CD4-positive, alpha-beta T cell (primary cell): ENCODE results near the gene CPED1. TPM values are rescaled to one million over a fixed set of nuclear protein-coding genes. Genes with fewer than 3 reads are reported as not detected.

Experiments
- ATAC-seq: fragments of 200-7000 bp; cut with Tn5 transposase; one replicate; pipeline ENCODE4 v1.10.0; 2022; ENCODE audit warnings: mild to moderate bottlenecking; ENCODE audit not compliant: poor library complexity
- CTCF ChIA-PET: fragments of 350-600 bp; sonication (Branson Sonifier 250); formaldehyde crosslinking; loops from one replicate; lab custom pipeline; 2021; ENCODE audit warnings: antibody characterized with exemption, inconsistent platforms; lab: Charles Lee
- POLR2A ChIA-PET: fragments of 350-600 bp; sonication (Branson Sonifier 250); formaldehyde crosslinking; loops from one replicate; lab custom pipeline; 2021; ENCODE audit warnings: antibody characterized with exemption, inconsistent platforms; lab: Charles Lee
- DNase-seq, 14 experiments: peaks; one replicate each; pipeline ENCODE4 v3.0.0-alpha.2; 2013 to 2020; ENCODE audit warnings: mixed read lengths in 2 of 14
- H3K27ac ChIP-seq, 2 donors: one replicate each; pipeline versions ENCODE4 v1.5.1 to v1.7.0; 2013; ENCODE audit warnings: low read length in 2 of 2, low read depth in 1 of 2, mild to moderate bottlenecking in 1 of 2
- H3K27me3 ChIP-seq, 2 experiments: 1 replicate in 1 of 2; 2 replicates in 1 of 2; pipeline versions ENCODE4 v1.6.1 to v1.7.0; 2013; ENCODE audit warnings: low read length in 2 of 2, control low read depth in 1 of 2, mild to moderate bottlenecking in 1 of 2, moderate library complexity in 1 of 2; ENCODE audit not compliant: insufficient read depth in 2 of 2, control insufficient read depth in 1 of 2
- H3K36me3 ChIP-seq: one replicate; pipeline ENCODE4 v1.6.1; 2013; ENCODE audit warnings: low read length, control low read depth; ENCODE audit not compliant: insufficient read depth
- H3K4me1 ChIP-seq: one replicate; pipeline ENCODE4 v1.6.1; 2013; ENCODE audit warnings: low read length, control low read depth; ENCODE audit not compliant: insufficient read depth
- H3K4me3 ChIP-seq: one replicate; pipeline ENCODE4 v1.5.1; 2013; ENCODE audit warnings: mild to moderate bottlenecking, low read length, moderate library complexity
- H3K9me3 ChIP-seq, 2 experiments: 1 replicate in 1 of 2; 2 replicates in 1 of 2; pipeline versions ENCODE4 v1.6.1 to v1.7.0; 2013; ENCODE audit warnings: low read length in 2 of 2, mild to moderate bottlenecking in 2 of 2, control low read depth in 1 of 2, moderate library complexity in 1 of 2; ENCODE audit not compliant: control insufficient read depth in 1 of 2, insufficient read depth in 1 of 2
- H3K27ac Mint-ChIP-seq: one replicate; pipeline ENCODE4 v1.8.0; 2020; ENCODE audit warnings: mixed read lengths
- H3K27me3 Mint-ChIP-seq: one replicate; pipeline ENCODE4 v1.8.0; 2021; ENCODE audit warnings: mixed read lengths
- H3K36me3 Mint-ChIP-seq: one replicate; pipeline ENCODE4 v1.8.0; 2021; ENCODE audit warnings: low read depth, mixed read lengths
- H3K4me1 Mint-ChIP-seq: one replicate; pipeline ENCODE4 v1.8.0; 2021; ENCODE audit warnings: low read depth, mixed read lengths
- H3K4me3 Mint-ChIP-seq: one replicate; pipeline ENCODE4 v1.8.0; 2020; ENCODE audit warnings: mild to moderate bottlenecking, mixed read lengths
- H3K9me3 Mint-ChIP-seq: one replicate; pipeline ENCODE4 v1.8.0; 2020; ENCODE audit warnings: mixed read lengths
- CTCF ChIP-seq: fragments of 200-600 bp; IDR thresholded peaks from one replicate; pipeline ENCODE4 v1.8.0; 2022; ENCODE audit warnings: antibody characterized with exemption, mild to moderate bottlenecking
- intact Hi-C, 2 experiments: fragments of 100-400 bp; cut with DNase I in 1 of 2; cut with micrococcal nuclease in 1 of 2; formaldehyde crosslinking; loops; one replicate each; pipeline versions ENCODE4 v1.15.1 to v1.9.0; 2023 to 2025; cut with DNase I, micrococcal nuclease
- total RNA-seq, 174 experiments: library from RNA in 2 of 174; stranded (reverse) in 2 of 174; gene quantifications; one replicate each; pipeline ENCODE4 v1.2.3 and lab custom pipeline; 2021 to 2026

Gene CPED1
- total RNA-seq, 2 experiments from 2014 or later, result 0.08 to 0.19 TPM

GRCh38 chr7:120947980-120948379, 40.5 kb upstream of the CPED1 start:
- POLR2A ChIA-PET, result no interaction called here
- TF ChIP-seq CTCF, result no peak
- H3K9me3 Mint-ChIP-seq, result no peaks in the 10 kb centered on the region
- H3K36me3 Mint-ChIP-seq, result peaks cover 22% of the 10 kb centered on the region
- peak overlapping the region; percentile 67 for H3K4me3 Mint-ChIP-seq
- ATAC-seq (no peak), DNase-seq (no peak)
- peaks cover 28% of the 10 kb centered on the region for H3K4me1 Mint-ChIP-seq
- Histone ChIP-seq H3K27ac (no peak overlapping the region), H3K9me3 (no peaks in the 10 kb centered on the region), H3K4me3 (no peak overlapping the region), H3K27me3 (peaks cover 0 to 3% of the 10 kb centered on the region in 2 experiments), H3K4me1 (peaks cover 5% of the 10 kb centered on the region), H3K36me3 (no peaks in the 10 kb centered on the region)
- intact Hi-C loops, result loop anchor here in 1 of 2 experiments (5.0 kb wide), 1 partner anchor 156 kb away; no protein-coding TSS in a partner anchor
- H3K27me3 Mint-ChIP-seq, result peaks cover 14% of the 10 kb centered on the region
- H3K27ac Mint-ChIP-seq, result no peak overlapping the region
- CTCF ChIA-PET, result interaction anchor here (1.2 kb wide), 2 partner anchors 40 to 448 kb away, joined by 3 read pairs; partner anchors contain the start of gene FAM3C

DNA sequence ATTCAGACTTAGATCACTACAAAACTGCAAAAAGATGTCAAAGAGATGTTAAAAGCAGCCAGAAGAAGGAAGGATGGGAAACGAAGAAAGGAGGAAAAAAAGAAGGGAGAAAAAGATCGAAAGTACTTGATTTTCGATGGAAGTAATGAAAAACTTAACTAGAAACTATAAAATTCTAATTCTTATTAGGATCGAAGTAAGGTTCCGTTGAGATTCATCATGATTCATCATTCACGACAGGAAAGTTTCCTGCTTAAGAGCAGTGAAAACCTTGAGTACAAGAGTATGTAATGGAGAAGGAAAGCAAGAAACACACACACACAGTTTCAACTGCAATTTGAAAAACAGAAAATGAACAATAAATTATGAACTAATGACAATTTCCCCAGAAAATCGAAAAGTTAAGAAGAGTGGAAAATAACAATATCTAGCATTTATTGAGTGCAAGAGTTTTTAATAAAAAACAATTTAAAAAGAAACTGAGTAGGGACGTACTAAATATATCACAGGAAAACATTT, 39.1 kb upstream of the CPED1 start:
- Histone ChIP-seq H3K27ac (no peak overlapping the region), H3K27me3 (peaks cover 0 to 3% of the 10 kb centered on the region in 2 experiments), H3K4me3 (peak overlapping the region; percentile 71), H3K4me1 (peaks cover 5% of the 10 kb centered on the region), H3K9me3 (no peaks in the 10 kb centered on the region), H3K36me3 (peaks cover 13% of the 10 kb centered on the region)
- POLR2A ChIA-PET, result no interaction called here
- Mint-ChIP-seq H3K27me3 (peaks cover 14% of the 10 kb centered on the region), H3K9me3 (no peaks in the 10 kb centered on the region), H3K36me3 (peaks cover 36% of the 10 kb centered on the region), H3K27ac (peak overlapping the region; percentile 96), H3K4me3 (peak overlapping the region; percentile 98), H3K4me1 (peaks cover 28% of the 10 kb centered on the region)
- CTCF ChIA-PET, result no interaction called here
- TF ChIP-seq CTCF, result no peak
- DNase-seq (peak in 1 of 14 experiments; percentile 14), ATAC-seq (no peak)
- intact Hi-C loops, result loop anchor here in 1 of 2 experiments (5.0 kb wide), 1 partner anchor 157 kb away; no protein-coding TSS in a partner anchor

DNA sequence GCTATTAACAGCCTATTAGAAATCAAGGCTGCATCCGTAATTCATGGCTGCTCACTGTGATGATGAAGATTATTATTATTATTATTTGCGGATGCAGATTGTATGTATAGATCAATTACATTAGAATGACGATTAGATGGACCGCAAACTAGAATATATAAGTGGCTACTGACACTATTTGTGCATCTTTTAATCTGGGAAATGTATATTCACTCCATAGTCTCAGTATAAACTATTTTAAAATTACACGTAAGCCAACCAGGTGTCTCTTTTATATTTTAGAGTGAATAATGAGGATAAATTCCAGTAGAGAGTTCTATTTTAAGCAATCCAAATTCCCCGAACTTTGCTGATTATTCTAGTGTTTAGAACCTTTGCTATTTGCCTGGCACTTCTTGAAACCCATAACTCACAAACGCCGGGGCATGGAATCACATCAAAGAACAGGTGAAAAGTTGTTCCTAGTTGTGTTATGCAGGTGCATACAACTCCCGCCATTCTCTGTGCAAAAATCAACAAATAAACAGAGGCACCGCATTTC, 38.4 kb upstream of the CPED1 start:
- no peaks in the 10 kb centered on the region for H3K9me3 ChIP-seq
- Mint-ChIP-seq H3K9me3 (no peaks in the 10 kb centered on the region), H3K27ac (peak overlapping the region; percentile 96), H3K4me1 (peaks cover 28% of the 10 kb centered on the region), H3K36me3 (peaks cover 42% of the 10 kb centered on the region), H3K4me3 (peak overlapping the region; percentile 98), H3K27me3 (peaks cover 11% of the 10 kb centered on the region)
- CTCF ChIA-PET, result no interaction called here
- H3K4me3 ChIP-seq, result peak overlapping the region; percentile 71
- H3K27ac ChIP-seq, result peak overlapping the region in 1 of 2 donors; percentile 50
- intact Hi-C loops, result loop anchor here (5.0 kb wide), 2 partner anchors 143 to 158 kb away; no protein-coding TSS in a partner anchor
- ATAC-seq, result no peak
- peaks cover 18% of the 10 kb centered on the region for H3K36me3 ChIP-seq
- peaks cover 5% of the 10 kb centered on the region for H3K4me1 ChIP-seq
- H3K27me3 ChIP-seq, result peaks cover 0 to 3% of the 10 kb centered on the region in 2 experiments
- TF ChIP-seq CTCF, result no peak
- peak in 2 of 14 experiments; percentile 6 to 7 for DNase-seq
- POLR2A ChIA-PET, result interaction anchor here (0.6 to 1.9 kb wide), 12 partner anchors 10 to 155 kb away, joined by 3 to 10 read pairs (median 5); partner anchors contain the start of gene CPED1
